ENCODE results near the gene RNF38. TPM values are rescaled to one million over a fixed set of nuclear protein-coding genes. Genes with fewer than 3 reads are reported as not detected.

RNF38 gene
- total RNA-seq, 1 donor = 12.7 TPM

- peak; percentile 76 for DNase-seq (ENCODE audit: insufficient read length, low spot score, missing footprints)
- Histone ChIP-seq H3K79me2 (ENCODE audit: insufficient read depth, low read length) (peaks cover 19% of the 10 kb centered on the region), H4K20me1 (ENCODE audit: insufficient read depth, low read length) (peaks cover 11% of the 10 kb centered on the region), H2AFZ (ENCODE audit: low read length) (no peak overlapping the region), H3K4me2 (ENCODE audit: insufficient read depth, low read length) (no peak overlapping the region), H3K36me3 (ENCODE audit: insufficient read depth, low read length) (no peaks in the 10 kb centered on the region), H3K4me3 (ENCODE audit: insufficient read depth, low read length) (no peak overlapping the region), H3K27ac (ENCODE audit: low read depth, low read length) (no peak overlapping the region), H3K4me1 (ENCODE audit: insufficient read depth, low read length) (no peaks in the 10 kb centered on the region), H3K27me3 (ENCODE audit: insufficient read depth, low read length) (no peaks in the 10 kb centered on the region), H3K9me3 (ENCODE audit: low read depth, low read length) (no peaks in the 10 kb centered on the region)
- TF ChIP-seq, protein P1, sequence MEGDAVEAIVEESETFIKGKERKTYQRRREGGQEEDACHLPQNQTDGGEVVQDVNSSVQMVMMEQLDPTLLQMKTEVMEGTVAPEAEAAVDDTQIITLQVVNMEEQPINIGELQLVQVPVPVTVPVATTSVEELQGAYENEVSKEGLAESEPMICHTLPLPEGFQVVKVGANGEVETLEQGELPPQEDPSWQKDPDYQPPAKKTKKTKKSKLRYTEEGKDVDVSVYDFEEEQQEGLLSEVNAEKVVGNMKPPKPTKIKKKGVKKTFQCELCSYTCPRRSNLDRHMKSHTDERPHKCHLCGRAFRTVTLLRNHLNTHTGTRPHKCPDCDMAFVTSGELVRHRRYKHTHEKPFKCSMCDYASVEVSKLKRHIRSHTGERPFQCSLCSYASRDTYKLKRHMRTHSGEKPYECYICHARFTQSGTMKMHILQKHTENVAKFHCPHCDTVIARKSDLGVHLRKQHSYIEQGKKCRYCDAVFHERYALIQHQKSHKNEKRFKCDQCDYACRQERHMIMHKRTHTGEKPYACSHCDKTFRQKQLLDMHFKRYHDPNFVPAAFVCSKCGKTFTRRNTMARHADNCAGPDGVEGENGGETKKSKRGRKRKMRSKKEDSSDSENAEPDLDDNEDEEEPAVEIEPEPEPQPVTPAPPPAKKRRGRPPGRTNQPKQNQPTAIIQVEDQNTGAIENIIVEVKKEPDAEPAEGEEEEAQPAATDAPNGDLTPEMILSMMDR (IDR thresholded peaks at IDR 0.05; ENCODE audit: extremely low read depth, low read depth, low read length) = peak; percentile 89
Observed at GRCh38 chr9:36407122-36407723, 7.2 kb upstream of the RNF38 start.

DNA sequence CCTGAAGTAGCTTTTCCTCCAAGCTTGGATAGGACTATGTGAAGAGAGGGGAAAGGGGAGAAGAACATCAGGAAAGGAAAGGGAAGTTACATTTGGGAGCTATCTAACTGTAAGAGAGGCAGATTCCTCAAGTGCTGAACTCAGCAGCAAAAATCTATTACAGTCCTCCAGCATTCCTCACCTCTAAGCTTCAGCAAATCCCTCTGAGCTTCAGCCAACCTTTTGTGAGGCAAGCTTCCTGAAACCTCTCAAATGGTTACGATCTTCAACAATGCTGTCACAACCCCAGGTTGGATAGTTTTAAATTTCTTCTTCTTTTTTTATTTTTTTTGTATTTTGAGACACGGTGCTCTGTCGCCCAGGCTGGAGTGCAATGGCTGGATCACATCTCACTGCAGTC, 2.5 kb upstream of the RNF38 start:
- Histone ChIP-seq H3K4me1 (ENCODE audit: insufficient read depth, low read length) (peaks cover 22% of the 10 kb centered on the region), H3K36me3 (ENCODE audit: insufficient read depth, low read length) (no peaks in the 10 kb centered on the region), H3K4me2 (ENCODE audit: insufficient read depth, low read length) (no peak overlapping the region), H3K9me3 (ENCODE audit: low read depth, low read length) (no peaks in the 10 kb centered on the region), H3K27me3 (ENCODE audit: insufficient read depth, low read length) (no peaks in the 10 kb centered on the region), H3K79me2 (ENCODE audit: insufficient read depth, low read length) (peaks cover 48% of the 10 kb centered on the region), H2AFZ (ENCODE audit: low read length) (no peak overlapping the region), H3K4me3 (ENCODE audit: insufficient read depth, low read length) (no peak overlapping the region), H4K20me1 (ENCODE audit: insufficient read depth, low read length) (peaks cover 11% of the 10 kb centered on the region), H3K27ac (ENCODE audit: low read depth, low read length) (no peak overlapping the region)
- TF ChIP-seq, protein P1 (IDR thresholded peaks at IDR 0.05; ENCODE audit: extremely low read depth, low read depth, low read length) = no peak
- no peak for DNase-seq (ENCODE audit: insufficient read length, low spot score, missing footprints)

DNA sequence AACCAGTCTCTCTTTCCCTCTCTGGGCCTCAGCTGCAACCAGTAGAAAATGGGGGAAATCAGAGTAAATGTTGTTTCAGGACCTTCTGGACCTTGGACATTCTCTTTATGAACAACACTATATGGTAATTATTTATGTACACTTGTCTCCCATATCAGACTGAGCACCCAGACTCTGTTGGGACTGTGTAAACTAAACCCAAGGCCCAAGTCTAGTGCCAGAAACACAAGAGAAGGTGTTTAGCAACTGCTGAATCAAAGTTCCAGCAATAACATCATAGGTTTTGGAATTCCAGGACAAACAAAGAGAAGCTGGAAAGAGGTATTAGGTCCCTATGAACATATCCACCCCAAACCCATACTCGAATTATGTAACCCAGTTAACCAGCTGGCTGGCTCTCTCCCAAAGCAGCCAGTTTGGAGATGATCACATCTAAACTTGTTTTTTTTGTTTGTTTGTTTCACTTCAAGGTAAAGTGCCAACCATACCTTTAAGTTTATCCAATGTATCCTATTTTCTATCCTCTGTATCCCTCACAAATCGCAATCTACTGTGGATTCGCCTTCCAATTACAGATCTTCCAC, 1.9 kb upstream of the RNF38 start:
- peak overlapping the region; percentile 99 for H3K4me2 ChIP-seq (ENCODE audit: insufficient read depth, low read length)

DNA sequence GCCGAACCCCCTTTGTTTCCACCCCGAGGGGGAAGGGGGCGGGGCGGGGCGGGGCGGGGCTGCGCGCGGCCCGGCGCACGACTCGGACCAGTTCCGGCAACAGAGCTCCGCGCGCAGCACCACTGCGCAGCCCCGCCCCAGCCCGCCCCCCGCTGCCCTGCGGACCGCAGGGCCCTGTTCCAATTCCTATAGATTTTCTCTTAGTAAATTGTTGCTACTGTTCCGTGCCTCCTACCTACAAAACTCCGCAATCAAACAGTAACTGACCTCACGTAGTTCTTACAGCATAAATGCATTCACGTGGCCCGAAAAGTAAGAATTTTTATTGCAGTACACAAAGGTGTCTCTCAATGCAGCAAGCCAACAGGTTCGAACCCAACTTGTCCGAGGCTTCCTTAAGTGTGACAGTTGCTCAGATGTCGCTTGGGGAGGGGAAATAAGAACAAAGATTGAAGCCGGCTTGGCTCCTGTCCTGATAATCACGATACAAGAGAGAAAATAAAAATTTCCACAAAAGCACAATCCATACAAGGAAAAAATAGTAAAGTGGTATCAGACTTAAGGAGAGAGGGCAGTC, 1.2 kb upstream of the RNF38 start:
- Histone ChIP-seq H3K27me3 (ENCODE audit: insufficient read depth, low read length) (no peaks in the 10 kb centered on the region), H2AFZ (ENCODE audit: low read length) (peak overlapping the region; percentile 91), H4K20me1 (ENCODE audit: insufficient read depth, low read length) (peaks cover 15% of the 10 kb centered on the region), H3K9me3 (ENCODE audit: low read depth, low read length) (no peaks in the 10 kb centered on the region), H3K4me2 (ENCODE audit: insufficient read depth, low read length) (peak overlapping the region; percentile 99), H3K4me3 (ENCODE audit: insufficient read depth, low read length) (peak overlapping the region; percentile 90), H3K4me1 (ENCODE audit: insufficient read depth, low read length) (peaks cover 25% of the 10 kb centered on the region), H3K36me3 (ENCODE audit: insufficient read depth, low read length) (peaks cover 2% of the 10 kb centered on the region), H3K79me2 (ENCODE audit: insufficient read depth, low read length) (peaks cover 56% of the 10 kb centered on the region), H3K27ac (ENCODE audit: low read depth, low read length) (peak overlapping the region; percentile 59)
- DNase-seq (ENCODE audit: insufficient read length, low spot score, missing footprints) = peak; percentile 97
- TF ChIP-seq, protein P1 (IDR thresholded peaks at IDR 0.05; ENCODE audit: extremely low read depth, low read depth, low read length) = no peak

More for the DNA sequence above, 1.9 kb upstream of the RNF38 start:
- H3K9me3 ChIP-seq (ENCODE audit: low read depth, low read length) = no peaks in the 10 kb centered on the region
- no peak overlapping the region for H2AFZ ChIP-seq (ENCODE audit: low read length)
- H4K20me1 ChIP-seq (ENCODE audit: insufficient read depth, low read length) = peaks cover 11% of the 10 kb centered on the region
- H3K4me1 ChIP-seq (ENCODE audit: insufficient read depth, low read length) = peaks cover 24% of the 10 kb centered on the region
- H3K27me3 ChIP-seq (ENCODE audit: insufficient read depth, low read length) = no peaks in the 10 kb centered on the region
- no peak overlapping the region for H3K4me3 ChIP-seq (ENCODE audit: insufficient read depth, low read length)
- no peaks in the 10 kb centered on the region for H3K36me3 ChIP-seq (ENCODE audit: insufficient read depth, low read length)
- H3K27ac ChIP-seq (ENCODE audit: low read depth, low read length) = no peak overlapping the region
- TF ChIP-seq, protein P1 (IDR thresholded peaks at IDR 0.05; ENCODE audit: extremely low read depth, low read depth, low read length) = no peak
- DNase-seq (ENCODE audit: insufficient read length, low spot score, missing footprints) = no peak
- H3K79me2 ChIP-seq (ENCODE audit: insufficient read depth, low read length) = peaks cover 54% of the 10 kb centered on the region

All from osteoblast (primary cell).